ENCODE data around the gene CHIT1.

DNA sequence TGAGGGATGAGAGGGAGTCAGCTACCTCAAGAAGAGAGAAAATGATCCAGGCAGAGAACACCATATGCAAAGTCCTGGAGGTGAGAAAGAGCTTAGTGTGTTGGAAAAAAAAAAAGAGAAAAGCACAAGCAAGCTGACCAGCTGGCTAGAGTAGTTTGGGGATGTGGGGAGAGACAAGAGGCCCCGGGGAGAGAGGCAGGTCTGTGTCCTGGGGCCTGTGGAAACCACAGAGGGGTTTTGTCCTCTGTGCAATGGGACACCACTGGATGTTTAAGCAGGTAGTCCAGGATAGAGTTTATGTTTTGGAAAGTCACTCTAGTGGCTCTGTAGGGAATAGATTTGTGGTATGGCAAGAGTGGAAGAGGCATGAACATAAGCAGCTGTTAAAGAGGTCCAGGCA lies 28.6 kb downstream of the CHIT1 start:
- TF ChIP-seq POLR2A (IDR thresholded peaks at IDR 0.05) = no peak
- TF ChIP-seq, protein P1, sequence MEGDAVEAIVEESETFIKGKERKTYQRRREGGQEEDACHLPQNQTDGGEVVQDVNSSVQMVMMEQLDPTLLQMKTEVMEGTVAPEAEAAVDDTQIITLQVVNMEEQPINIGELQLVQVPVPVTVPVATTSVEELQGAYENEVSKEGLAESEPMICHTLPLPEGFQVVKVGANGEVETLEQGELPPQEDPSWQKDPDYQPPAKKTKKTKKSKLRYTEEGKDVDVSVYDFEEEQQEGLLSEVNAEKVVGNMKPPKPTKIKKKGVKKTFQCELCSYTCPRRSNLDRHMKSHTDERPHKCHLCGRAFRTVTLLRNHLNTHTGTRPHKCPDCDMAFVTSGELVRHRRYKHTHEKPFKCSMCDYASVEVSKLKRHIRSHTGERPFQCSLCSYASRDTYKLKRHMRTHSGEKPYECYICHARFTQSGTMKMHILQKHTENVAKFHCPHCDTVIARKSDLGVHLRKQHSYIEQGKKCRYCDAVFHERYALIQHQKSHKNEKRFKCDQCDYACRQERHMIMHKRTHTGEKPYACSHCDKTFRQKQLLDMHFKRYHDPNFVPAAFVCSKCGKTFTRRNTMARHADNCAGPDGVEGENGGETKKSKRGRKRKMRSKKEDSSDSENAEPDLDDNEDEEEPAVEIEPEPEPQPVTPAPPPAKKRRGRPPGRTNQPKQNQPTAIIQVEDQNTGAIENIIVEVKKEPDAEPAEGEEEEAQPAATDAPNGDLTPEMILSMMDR (IDR thresholded peaks at IDR 0.05) = no peak
